ENCODE data around the gene ARVCF. TPM values are rescaled to one million over a fixed set of nuclear protein-coding genes. Genes with fewer than 3 reads are reported as not detected.

ARVCF gene
- total RNA-seq, 4 donors from 2014 or later, result 34.5 to 123 (median 111) TPM

GRCh38 chr22:19981961-19982920, 34.4 kb downstream of the ARVCF start:
- Histone ChIP-seq H3K9me3 (no peaks in the 10 kb centered on the region), H3K4me3 (replicated peaks in 1 of 3) (no peak overlapping the region), H3K27me3 (no peaks in the 10 kb centered on the region), H3K27ac (peak overlapping the region; percentile 79 to 93 (median 89)), H3K36me3 (peaks cover 5 to 15% of the 10 kb centered on the region in 2 donors), H3K4me1 (peaks cover 52 to 62% of the 10 kb centered on the region in 2 donors)
- TF ChIP-seq, protein P1, sequence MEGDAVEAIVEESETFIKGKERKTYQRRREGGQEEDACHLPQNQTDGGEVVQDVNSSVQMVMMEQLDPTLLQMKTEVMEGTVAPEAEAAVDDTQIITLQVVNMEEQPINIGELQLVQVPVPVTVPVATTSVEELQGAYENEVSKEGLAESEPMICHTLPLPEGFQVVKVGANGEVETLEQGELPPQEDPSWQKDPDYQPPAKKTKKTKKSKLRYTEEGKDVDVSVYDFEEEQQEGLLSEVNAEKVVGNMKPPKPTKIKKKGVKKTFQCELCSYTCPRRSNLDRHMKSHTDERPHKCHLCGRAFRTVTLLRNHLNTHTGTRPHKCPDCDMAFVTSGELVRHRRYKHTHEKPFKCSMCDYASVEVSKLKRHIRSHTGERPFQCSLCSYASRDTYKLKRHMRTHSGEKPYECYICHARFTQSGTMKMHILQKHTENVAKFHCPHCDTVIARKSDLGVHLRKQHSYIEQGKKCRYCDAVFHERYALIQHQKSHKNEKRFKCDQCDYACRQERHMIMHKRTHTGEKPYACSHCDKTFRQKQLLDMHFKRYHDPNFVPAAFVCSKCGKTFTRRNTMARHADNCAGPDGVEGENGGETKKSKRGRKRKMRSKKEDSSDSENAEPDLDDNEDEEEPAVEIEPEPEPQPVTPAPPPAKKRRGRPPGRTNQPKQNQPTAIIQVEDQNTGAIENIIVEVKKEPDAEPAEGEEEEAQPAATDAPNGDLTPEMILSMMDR (IDR thresholded peaks at IDR 0.05), result no peak
- TF ChIP-seq POLR2A (IDR thresholded peaks at IDR 0.05), result no peak
- intact Hi-C loops (cut with DNase I), result no loop called here
- WGBS, 2 donors, result 92 to 93% methylated on average over 9 to 12 of the region's 16 CpGs
- peak in 1 of 2 donors; percentile 31 for DNase-seq

DNA sequence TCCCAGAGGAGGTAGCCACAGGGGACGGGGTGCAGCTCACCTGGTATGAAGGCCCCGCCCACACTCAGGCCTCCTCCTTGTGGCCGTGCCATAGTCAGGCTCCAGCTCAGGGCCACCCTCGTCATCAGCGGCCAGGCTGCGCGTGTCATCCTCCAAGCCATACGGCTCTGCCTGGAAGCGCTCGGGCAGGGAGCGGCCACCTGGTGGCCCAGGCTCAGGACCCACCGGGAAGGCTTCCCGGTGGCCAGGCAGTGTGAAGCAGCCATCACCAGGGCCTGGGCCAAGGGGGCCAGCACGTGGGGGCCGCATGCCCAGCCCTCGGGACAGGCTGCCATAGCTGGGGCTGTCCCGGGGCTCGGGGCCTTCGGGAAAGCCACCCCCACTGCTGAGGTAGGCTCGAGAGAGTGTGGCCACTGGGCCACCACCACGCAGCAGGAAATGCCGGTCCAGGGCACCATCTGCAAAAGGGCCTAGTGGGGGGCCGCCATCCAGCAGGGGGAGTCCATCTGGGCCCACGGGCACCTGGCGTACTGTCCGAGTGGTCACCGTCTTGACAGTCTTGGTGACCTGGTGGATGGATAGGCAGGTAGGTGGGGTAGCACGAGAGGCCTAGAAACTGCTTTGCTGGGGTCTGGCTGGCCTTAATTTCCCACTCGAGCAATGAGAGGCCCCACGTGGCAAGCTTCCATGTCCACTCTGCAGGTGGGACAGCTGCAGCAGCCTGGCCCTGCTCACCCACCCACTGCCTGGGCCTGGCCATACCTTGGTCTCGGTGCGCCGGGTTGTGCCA, 35.3 kb downstream of the ARVCF start:
- peak in 1 of 2 donors; percentile 63 for TF ChIP-seq POLR2A (IDR thresholded peaks at IDR 0.05)
- TF ChIP-seq, protein P1 (IDR thresholded peaks at IDR 0.05), result peak in 4 of 6 experiments; percentile 33 to 49 (median 37)
- 70 to 75% methylated on average over 2 to 6 of the region's 33 CpGs for WGBS, 2 donors
- peak; percentile 99 to 100 for DNase-seq

DNA sequence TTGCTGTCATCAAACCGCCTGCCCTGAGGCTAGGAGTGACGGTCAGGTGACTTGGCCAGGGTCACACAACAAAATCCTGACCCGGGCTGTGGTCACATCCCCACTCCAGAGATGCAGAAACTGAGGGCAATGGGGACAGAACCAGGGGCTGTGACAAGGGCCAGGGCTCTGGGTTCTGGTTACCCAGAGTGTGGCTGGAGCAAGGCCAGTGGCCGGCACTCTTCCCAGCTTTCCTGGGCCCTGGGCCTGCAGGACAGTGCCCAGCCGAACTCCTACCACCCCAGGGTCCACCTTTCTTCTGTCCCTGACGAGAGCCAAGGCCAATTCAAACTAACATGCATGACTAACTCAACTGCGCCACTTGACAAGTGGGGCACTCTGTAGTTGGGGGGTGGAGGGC, 35.9 kb downstream of the ARVCF start:
- Histone ChIP-seq H3K27ac (peak overlapping the region; percentile 80 to 89 (median 89)), H3K36me3 (peaks cover 5 to 19% of the 10 kb centered on the region in 2 donors), H3K4me1 (peaks cover 45 to 56% of the 10 kb centered on the region in 2 donors), H3K9me3 (no peaks in the 10 kb centered on the region), H3K4me3 (replicated peaks in 1 of 3) (no peak overlapping the region), H3K27me3 (no peaks in the 10 kb centered on the region)
- intact Hi-C loops (cut with DNase I), result no loop called here
- DNase-seq, result no peak
- WGBS, 2 donors, result 46 to 61% methylated on average over 3 of the region's 7 CpGs
- no peak for TF ChIP-seq POLR2A (IDR thresholded peaks at IDR 0.05)
- TF ChIP-seq, protein P1 (IDR thresholded peaks at IDR 0.05), result no peak

More for the DNA sequence above, 35.3 kb downstream of the ARVCF start:
- Histone ChIP-seq H3K4me1 (peaks cover 51 to 62% of the 10 kb centered on the region in 2 donors), H3K27me3 (no peaks in the 10 kb centered on the region), H3K4me3 (replicated peaks in 1 of 3) (no peak overlapping the region), H3K9me3 (no peaks in the 10 kb centered on the region), H3K27ac (peak overlapping the region; percentile 79 to 93 (median 89)), H3K36me3 (peaks cover 5 to 19% of the 10 kb centered on the region in 2 donors)
- intact Hi-C loops (cut with DNase I), result no loop called here

DNA sequence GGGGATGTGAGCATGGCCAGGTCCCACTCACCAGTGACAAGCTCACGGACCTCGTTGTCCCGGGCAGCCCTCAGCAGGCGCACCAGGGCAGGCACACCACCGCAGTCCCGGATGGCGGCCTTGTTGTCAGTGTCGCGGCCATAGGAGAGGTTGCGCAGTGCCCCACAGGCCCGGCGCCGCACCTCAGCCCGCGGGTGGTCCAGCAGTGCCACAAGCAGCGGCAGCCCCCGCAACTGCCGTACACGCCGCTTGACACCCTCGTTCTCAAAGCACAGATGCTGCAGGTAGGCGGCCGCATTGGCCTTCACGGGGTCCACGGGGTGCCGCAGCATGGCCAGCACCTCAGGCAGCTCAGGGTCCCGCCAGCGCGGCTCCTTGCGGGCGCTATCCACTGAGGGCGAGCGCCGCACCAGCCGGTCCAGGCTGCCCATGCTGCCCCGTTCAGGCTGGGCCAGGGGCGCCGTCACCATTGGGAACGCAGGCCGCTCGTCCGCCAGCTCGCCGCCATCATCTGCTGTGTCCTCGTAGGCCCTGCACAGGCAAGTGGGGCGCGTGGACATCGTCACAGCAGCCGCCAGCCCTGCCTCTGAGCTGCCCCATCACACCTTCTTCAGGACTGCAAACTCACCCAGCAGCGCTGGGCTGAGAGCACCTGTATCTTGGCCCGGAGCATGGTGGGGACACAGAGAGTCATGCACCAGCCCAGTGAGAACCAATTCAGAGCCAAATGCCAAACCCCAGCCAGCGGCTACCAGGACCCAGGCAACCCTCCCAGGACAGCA, 36.7 kb downstream of the ARVCF start:
- H3K4me1 ChIP-seq, result peaks cover 36 to 48% of the 10 kb centered on the region in 2 donors
- WGBS, 2 donors, result 94 to 98% methylated on average over 18 to 36 of the region's 52 CpGs
- intact Hi-C loops (cut with DNase I), result loop anchor here (10.0 kb wide), 2 partner anchors 145 to 305 kb away; no protein-coding TSS in a partner anchor
- TF ChIP-seq, protein P1 (IDR thresholded peaks at IDR 0.05), result no peak
- no peak for TF ChIP-seq POLR2A (IDR thresholded peaks at IDR 0.05)
- peak overlapping the region; percentile 80 to 89 (median 89) for H3K27ac ChIP-seq
- peaks cover 5 to 19% of the 10 kb centered on the region in 2 donors for H3K36me3 ChIP-seq
- no peaks in the 10 kb centered on the region for H3K9me3 ChIP-seq
- no peak overlapping the region for H3K4me3 ChIP-seq (replicated peaks in 1 of 3)
- no peak for DNase-seq
- no peaks in the 10 kb centered on the region for H3K27me3 ChIP-seq
